ENCODE measurements around the gene KCNC1. TPM values are rescaled to one million over a fixed set of nuclear protein-coding genes. Genes with fewer than 3 reads are reported as not detected.

Gene KCNC1
- total RNA-seq, 2 experiments from 2014 or later = not detected

DNA sequence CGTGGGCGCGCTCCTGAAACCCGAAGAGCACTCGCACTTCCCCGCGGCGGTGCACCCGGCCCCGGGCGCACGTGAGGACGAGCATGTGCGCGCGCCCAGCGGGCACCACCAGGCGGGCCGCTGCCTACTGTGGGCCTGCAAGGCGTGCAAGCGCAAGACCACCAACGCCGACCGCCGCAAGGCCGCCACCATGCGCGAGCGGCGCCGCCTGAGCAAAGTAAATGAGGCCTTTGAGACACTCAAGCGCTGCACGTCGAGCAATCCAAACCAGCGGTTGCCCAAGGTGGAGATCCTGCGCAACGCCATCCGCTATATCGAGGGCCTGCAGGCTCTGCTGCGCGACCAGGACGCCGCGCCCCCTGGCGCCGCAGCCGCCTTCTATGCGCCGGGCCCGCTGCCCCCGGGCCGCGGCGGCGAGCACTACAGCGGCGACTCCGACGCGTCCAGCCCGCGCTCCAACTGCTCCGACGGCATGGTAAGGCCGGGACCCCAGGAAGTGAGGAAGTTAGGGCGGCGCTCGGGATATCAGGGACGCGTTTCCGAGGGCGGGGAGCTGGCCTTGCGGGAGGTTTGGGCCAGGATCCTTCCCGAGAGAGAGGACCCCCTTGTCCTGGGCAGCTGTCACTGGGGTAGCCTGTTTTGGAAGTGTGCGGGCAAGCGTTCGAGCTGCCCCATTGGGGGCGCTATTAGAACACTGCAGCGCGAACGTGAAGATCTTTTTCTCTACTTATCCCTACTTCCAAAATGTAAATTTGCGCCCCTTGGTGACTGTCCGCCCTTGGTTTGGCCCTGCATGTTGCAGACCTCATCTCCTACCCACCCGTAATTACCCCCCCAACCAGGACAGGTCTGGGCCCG, 14.4 kb upstream of the KCNC1 start:
- POLR2A ChIA-PET = no interaction called here
- no peak overlapping the region for H3K27ac Mint-ChIP-seq

GRCh38 chr11:17720796-17721171, 13.8 kb upstream of the KCNC1 start:
- no peaks in the 10 kb centered on the region for H3K9me3 Mint-ChIP-seq
- H3K4me1 Mint-ChIP-seq = no peaks in the 10 kb centered on the region
- DNase-seq = no peak
- no peak overlapping the region for H3K4me3 Mint-ChIP-seq
- ChIA-PET CTCF (no interaction called here), POLR2A (no interaction called here)
- no peaks in the 10 kb centered on the region for H3K36me3 Mint-ChIP-seq (ENCODE audit: low read depth)
- no peak overlapping the region for H3K27ac Mint-ChIP-seq
- H3K27me3 Mint-ChIP-seq = peaks cover 49% of the 10 kb centered on the region

More for the DNA sequence above, 14.4 kb upstream of the KCNC1 start:
- CTCF ChIA-PET = no interaction called here
- peaks cover 49% of the 10 kb centered on the region for H3K27me3 Mint-ChIP-seq
- H3K4me1 Mint-ChIP-seq = no peaks in the 10 kb centered on the region
- no peaks in the 10 kb centered on the region for H3K9me3 Mint-ChIP-seq
- H3K36me3 Mint-ChIP-seq (ENCODE audit: low read depth) = no peaks in the 10 kb centered on the region
- DNase-seq = no peak
- H3K4me3 Mint-ChIP-seq = no peak overlapping the region

DNA sequence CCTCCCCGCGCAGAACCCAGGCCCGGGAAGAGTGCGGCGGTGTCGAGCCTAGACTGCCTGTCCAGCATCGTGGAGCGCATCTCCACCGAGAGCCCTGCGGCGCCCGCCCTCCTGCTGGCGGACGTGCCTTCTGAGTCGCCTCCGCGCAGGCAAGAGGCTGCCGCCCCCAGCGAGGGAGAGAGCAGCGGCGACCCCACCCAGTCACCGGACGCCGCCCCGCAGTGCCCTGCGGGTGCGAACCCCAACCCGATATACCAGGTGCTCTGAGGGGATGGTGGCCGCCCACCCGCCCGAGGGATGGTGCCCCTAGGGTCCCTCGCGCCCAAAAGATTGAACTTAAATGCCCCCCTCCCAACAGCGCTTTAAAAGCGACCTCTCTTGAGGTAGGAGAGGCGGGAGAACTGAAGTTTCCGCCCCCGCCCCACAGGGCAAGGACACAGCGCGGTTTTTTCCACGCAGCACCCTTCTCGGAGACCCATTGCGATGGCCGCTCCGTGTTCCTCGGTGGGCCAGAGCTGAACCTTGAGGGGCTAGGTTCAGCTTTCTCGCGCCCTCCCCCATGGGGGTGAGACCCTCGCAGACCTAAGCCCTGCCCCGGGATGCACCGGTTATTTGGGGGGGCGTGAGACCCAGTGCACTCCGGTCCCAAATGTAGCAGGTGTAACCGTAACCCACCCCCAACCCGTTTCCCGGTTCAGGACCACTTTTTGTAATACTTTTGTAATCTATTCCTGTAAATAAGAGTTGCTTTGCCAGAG, 13.2 kb upstream of the KCNC1 start:
- H3K4me1 Mint-ChIP-seq = no peaks in the 10 kb centered on the region
- no peaks in the 10 kb centered on the region for H3K36me3 Mint-ChIP-seq (ENCODE audit: low read depth)
- H3K27ac Mint-ChIP-seq = no peak overlapping the region
- H3K9me3 Mint-ChIP-seq = no peaks in the 10 kb centered on the region
- DNase-seq = no peak
- ChIA-PET CTCF (interaction anchor here (1.5 kb wide), 1 partner anchor 9 kb away, joined by 9 read pairs; no protein-coding TSS in a partner anchor), POLR2A (no interaction called here)
- peaks cover 51% of the 10 kb centered on the region for H3K27me3 Mint-ChIP-seq
- H3K4me3 Mint-ChIP-seq = no peak overlapping the region

- no peaks in the 10 kb centered on the region for H3K9me3 Mint-ChIP-seq
- H3K27me3 Mint-ChIP-seq = peaks cover 54% of the 10 kb centered on the region
- CTCF ChIA-PET = interaction anchor here (1.5 kb wide), 1 partner anchor 9 kb away, joined by 9 read pairs; no protein-coding TSS in a partner anchor
- no peaks in the 10 kb centered on the region for H3K36me3 Mint-ChIP-seq (ENCODE audit: low read depth)
- DNase-seq = no peak
- H3K4me1 Mint-ChIP-seq = no peaks in the 10 kb centered on the region
- POLR2A ChIA-PET = no interaction called here
- H3K4me3 Mint-ChIP-seq = no peak overlapping the region
- no peak overlapping the region for H3K27ac Mint-ChIP-seq
These were observed 12.5 kb upstream of the KCNC1 start for GRCh38 chr11:17722000-17722643.

DNA sequence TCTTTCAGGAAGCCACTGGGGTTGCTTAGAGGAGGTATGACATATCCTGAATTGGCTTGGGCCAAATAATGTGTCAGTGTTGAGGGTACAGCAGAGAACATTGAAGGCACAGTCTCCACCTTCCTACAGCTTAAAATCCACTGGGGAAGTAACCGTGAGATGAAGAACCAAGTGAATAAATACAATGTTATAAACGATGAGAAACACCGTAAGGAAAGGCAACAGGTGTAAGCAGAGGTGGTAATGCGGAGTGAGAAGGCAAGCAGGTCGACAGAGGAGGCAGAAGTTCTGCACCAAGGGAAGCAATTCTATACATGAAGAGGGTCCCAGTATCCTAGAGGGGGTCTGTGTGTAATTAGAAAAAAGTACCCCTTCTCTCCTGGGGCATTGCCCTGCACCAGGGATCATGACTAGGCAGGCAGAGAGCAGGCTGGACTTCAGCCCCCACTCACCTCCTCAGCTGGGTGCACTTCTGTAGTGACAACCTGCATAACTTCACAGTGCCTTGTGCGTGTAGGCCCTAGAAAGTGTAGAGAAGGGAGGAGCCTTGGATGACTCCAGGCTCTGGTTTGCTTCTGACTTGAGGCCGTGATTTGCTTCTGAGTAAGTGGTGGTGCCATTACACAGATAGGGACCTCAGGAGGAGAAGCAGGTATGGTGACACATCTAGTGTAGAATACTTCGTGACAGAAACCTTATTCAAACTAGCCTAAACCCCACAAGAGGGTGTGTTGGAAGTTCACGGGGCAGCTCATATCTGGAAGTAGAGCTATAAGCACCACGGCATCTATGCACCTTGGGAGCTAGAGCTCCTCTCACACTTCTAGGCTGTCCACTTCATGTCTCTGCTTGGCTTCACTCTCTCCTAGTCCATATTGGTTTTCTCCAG, 10.3 kb upstream of the KCNC1 start:
- peaks cover 57% of the 10 kb centered on the region for H3K27me3 Mint-ChIP-seq
- no peaks in the 10 kb centered on the region for H3K4me1 Mint-ChIP-seq
- H3K27ac Mint-ChIP-seq = no peak overlapping the region
- ChIA-PET POLR2A (no interaction called here), CTCF (no interaction called here)
- no peak for DNase-seq
- no peak overlapping the region for H3K4me3 Mint-ChIP-seq
- no peaks in the 10 kb centered on the region for H3K36me3 Mint-ChIP-seq (ENCODE audit: low read depth)
- H3K9me3 Mint-ChIP-seq = no peaks in the 10 kb centered on the region

- Mint-ChIP-seq H3K36me3 (ENCODE audit: low read depth) (no peaks in the 10 kb centered on the region), H3K27me3 (peaks cover 58% of the 10 kb centered on the region)
- CTCF ChIA-PET = interaction anchor here (0.6 kb wide), 1 partner anchor 254 kb away, joined by 3 read pairs; no protein-coding TSS in a partner anchor
These were observed 9.4 kb upstream of the KCNC1 start for GRCh38 chr11:17725174-17725573.

GRCh38 chr11:17730137-17730536, 4.4 kb upstream of the KCNC1 start:
- no peaks in the 10 kb centered on the region for H3K36me3 Mint-ChIP-seq (ENCODE audit: low read depth)

More at GRCh38 chr11:17725174-17725573, 9.4 kb upstream of the KCNC1 start:
- Mint-ChIP-seq H3K4me1 (no peaks in the 10 kb centered on the region), H3K4me3 (no peak overlapping the region), H3K27ac (no peak overlapping the region), H3K9me3 (no peaks in the 10 kb centered on the region)
- DNase-seq = no peak
- POLR2A ChIA-PET = no interaction called here

DNA sequence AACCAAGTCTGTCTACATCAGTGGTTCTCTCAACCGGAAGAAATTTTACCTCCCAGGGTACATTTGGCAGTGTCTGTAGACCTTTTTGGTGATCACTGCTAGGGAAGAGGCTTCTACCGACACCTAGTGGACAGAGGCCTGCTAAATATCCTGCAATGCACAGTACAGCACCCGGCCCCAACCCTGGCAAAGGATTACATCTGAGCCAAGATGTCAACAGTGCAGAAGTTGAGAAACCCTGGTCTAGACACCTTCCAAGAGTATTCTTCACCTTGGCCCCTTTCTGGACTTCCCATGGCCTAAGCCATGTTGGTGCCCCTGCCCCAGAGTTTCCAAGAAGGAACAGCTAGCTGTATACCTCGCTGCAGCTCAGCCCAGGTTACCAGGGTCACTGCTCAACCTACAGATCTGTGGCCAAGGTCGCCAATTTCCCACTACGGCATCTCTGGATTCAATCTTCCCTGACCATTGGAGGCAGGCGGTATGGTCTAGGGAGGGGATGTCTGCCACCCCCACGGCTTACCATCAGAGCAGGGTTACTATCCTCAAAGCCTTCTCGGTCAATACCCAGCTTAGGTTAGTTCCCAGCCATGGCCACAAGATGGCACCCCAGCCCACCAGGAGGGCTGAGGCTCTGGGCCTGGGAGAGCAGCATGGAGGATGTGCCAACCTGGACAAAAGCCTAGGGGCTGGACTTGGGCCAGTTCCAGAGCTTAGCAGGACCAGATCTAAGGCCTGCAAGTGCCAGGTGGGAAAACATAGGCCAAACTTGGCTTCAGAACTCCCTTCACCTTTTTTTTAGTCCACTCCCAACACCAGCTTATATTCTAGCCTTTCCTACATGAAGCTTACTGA, 3.7 kb upstream of the KCNC1 start:
- ChIA-PET CTCF (interaction anchor here (0.8 to 7.0 kb wide), 30 partner anchors 9 to 501 kb away, joined by 3 to 130 read pairs (median 4); partner anchors contain the start of genes MYOD1 and SAAL1), POLR2A (interaction anchor here (1.0 kb wide), 1 partner anchor 22 kb away, joined by 3 read pairs; no protein-coding TSS in a partner anchor)
- H3K9me3 Mint-ChIP-seq = no peaks in the 10 kb centered on the region
- H3K27ac Mint-ChIP-seq = no peak overlapping the region
- H3K4me3 Mint-ChIP-seq = no peak overlapping the region
- H3K36me3 Mint-ChIP-seq (ENCODE audit: low read depth) = no peaks in the 10 kb centered on the region
- H3K27me3 Mint-ChIP-seq = peaks cover 57% of the 10 kb centered on the region
- DNase-seq = peak; percentile 70
- no peaks in the 10 kb centered on the region for H3K4me1 Mint-ChIP-seq

More at GRCh38 chr11:17730137-17730536, 4.4 kb upstream of the KCNC1 start:
- CTCF ChIA-PET = interaction anchor here (1.0 to 7.0 kb wide), 14 partner anchors 8 to 250 kb away, joined by 3 to 130 read pairs (median 6); no protein-coding TSS in a partner anchor
- Mint-ChIP-seq H3K27ac (no peak overlapping the region), H3K4me3 (no peak overlapping the region), H3K9me3 (no peaks in the 10 kb centered on the region), H3K27me3 (peaks cover 57% of the 10 kb centered on the region), H3K4me1 (no peaks in the 10 kb centered on the region)
- POLR2A ChIA-PET = no interaction called here
- no peak for DNase-seq

- Mint-ChIP-seq H3K36me3 (ENCODE audit: low read depth) (peaks cover 2% of the 10 kb centered on the region), H3K27me3 (peaks cover 66% of the 10 kb centered on the region), H3K9me3 (no peaks in the 10 kb centered on the region), H3K27ac (no peak overlapping the region), H3K4me3 (no peak overlapping the region), H3K4me1 (peaks cover 2% of the 10 kb centered on the region)
- POLR2A ChIA-PET = no interaction called here
- DNase-seq = no peak
- CTCF ChIA-PET = interaction anchor here (7.0 kb wide), 1 partner anchor 246 kb away, joined by 130 read pairs; no protein-coding TSS in a partner anchor
These were observed 1.3 kb upstream of the KCNC1 start for GRCh38 chr11:17733261-17733660.

DNA sequence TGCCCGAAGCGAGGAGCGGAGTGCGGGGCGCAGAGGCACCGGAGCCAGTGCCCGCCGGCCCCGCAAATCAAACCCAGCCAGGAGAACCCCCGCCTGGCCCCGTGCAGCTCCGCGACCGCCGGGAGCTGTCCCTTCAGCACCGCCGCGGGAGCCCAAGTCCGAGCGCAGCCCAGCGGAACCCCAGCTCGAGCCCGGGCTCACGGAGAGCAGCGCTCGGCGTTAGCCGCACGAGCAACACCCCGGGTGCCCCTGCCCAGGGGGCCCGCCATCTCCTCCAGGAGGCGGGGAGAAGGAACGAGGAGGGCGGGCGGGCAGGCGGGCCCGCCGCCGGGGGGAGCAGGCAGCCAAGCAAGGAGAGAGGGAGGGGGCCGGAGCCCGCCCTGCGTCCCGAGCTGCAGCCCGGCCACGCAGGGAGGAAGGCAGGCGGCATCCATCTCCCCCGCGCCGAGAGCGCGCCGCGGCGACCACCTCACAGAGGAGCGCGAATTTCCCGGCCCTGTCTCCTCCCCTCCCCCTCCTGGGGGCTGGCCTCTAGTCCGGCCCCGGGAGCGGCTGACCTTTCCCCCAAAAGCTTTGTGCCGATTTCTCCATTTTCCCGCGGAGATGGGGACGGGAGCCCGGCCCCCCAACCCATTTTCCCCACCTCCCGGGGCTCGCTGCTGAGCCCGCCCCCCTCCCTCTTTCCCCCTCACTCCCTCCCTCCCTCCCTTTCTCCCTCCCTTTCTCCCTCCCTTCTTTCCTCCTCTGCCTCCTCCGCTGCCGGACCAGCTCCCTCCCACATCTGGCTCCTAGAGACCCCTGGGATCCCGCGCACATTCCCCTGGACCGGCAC, 621 bp downstream of the KCNC1 start:
- Mint-ChIP-seq H3K4me1 (peaks cover 2% of the 10 kb centered on the region), H3K9me3 (no peaks in the 10 kb centered on the region), H3K4me3 (no peak overlapping the region), H3K27ac (no peak overlapping the region), H3K27me3 (peaks cover 54% of the 10 kb centered on the region), H3K36me3 (ENCODE audit: low read depth) (peaks cover 2% of the 10 kb centered on the region)
- ChIA-PET CTCF (interaction anchor here (7.0 kb wide), 1 partner anchor 245 kb away, joined by 130 read pairs; no protein-coding TSS in a partner anchor), POLR2A (no interaction called here)
- peak; percentile 44 for DNase-seq

Measured in activated CD4-positive, alpha-beta memory T cell treated with anti-CD3 and anti-CD28 coated beads, Interleukin-2, amount 10 ng/mL, durations not matched to agents 7 days and 5 days (primary cell).